Hematopoietic multipotent progenitor cell treated with erythropoietin and hydrocortisone succinate and interleukin-3 and kit ligand, for 4 days (in vitro differentiated cells): ENCODE data around the gene CHSY1.
A peak's percentile ranks its signal among the peaks of the same experiment; 100 is the strongest.
"Not testable (repeated sequence)": the region's sequence is repeated elsewhere in the genome, so short reads cannot be mapped to it uniquely, and the experiment has no call there.

Experiments
- DNase-seq: peaks from one replicate; pipeline ENCODE4 v3.0.0-alpha.2; 2015

Gene CHSY1

DNA sequence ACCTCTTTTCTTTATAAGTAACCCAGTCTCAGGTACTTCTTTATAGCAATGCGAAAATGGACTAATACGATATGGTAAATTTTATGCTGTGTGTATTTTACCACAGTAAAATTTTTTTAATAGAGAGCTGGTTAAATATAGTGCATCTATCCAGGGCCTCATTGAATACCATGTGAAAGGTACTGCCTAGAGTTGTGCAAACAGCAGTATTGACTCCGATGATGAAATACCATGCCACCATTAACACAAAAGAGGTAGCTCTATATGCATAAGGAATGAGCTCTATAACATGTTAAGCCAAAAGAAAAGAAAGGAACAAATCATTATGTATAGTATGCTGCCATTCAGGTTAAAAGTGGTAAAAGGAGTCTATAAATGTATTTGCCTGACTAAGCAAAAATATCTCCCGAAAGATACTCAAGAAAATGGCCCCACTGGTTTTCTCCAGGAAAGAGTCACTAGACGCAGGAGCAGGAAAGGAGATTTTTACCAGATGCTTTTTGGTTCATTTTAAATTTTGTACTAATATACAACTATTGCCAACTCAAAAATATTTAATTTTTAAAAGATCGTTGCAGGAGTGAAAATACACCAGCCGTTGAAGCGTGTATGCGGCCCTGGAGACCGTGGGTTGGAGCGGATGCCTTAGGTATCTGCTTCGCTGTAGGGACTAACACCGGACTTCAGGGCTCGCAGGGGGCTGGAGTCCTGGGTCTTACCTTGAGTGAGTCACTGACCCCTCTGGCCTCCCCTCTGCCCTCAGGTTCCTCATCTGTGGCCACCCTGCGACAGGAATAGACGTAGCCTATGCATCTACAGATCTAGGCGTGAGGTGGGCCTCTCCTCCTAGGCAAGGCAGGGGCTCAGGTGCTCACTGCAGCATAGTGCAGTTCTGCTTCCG, 120.1 kb downstream of the CHSY1 start:
- DNase-seq = no peak

DNA sequence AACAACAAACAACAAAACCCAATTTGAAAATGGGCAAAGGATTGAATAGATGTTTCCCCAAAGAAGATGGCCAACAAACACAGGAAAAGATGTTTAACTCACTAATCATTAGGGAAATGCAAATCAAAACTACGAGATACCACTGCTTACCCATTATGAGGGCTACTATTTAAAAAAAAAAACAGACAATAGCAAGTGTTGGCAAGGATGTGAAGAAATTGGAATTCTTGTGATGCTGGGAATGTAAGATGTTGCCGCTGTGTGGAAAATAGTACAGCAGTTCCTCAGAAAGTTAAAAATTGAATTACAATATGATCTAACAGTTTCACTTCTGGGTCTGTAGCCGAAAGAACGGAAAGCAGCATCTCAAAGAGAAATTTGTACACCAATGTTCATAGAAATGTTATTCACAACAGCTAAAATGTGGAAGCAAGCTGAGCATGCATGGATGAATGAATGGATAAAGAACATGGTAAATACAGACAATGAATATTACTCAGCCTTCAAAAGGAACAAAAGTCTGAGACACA, 121.9 kb downstream of the CHSY1 start:
- DNase-seq = no peak

DNA sequence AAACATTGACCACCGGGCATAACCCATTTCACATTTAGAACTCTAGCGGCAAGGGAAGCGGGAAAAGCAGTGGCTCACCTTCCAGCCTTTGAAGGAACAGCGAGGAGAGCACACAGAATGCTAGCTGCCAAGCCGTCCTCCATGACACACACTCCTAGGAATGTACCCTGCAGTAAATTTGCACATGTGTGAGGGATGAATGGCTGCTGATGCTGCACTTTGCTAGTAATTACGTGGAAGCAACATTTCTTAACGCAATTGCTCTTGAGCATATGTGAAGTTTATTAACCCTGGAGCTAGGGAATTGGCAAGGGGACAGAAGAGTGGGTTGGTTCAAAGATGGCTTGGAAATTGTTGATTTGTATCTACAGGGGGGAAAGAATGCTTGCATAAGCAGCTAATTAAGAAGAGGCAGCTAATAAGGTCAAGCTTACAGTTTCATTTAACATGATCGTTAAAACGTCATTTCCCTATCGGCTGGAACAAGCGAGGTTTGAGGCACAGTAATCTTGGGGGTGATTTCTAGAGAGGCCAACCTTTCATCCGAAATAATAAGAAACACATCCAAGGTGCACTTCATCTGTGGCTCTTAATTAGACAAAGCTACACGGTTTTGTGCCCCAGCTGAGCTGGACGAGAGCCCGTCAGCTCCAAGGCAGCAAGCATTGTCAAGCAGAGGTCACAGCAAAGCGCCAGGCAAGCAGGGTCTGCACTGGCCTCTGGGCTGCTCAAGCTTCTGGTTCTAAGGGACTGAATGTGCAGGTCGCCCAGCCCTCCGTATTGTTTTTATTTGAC, 123.4 kb downstream of the CHSY1 start:
- no peak for DNase-seq

DNA sequence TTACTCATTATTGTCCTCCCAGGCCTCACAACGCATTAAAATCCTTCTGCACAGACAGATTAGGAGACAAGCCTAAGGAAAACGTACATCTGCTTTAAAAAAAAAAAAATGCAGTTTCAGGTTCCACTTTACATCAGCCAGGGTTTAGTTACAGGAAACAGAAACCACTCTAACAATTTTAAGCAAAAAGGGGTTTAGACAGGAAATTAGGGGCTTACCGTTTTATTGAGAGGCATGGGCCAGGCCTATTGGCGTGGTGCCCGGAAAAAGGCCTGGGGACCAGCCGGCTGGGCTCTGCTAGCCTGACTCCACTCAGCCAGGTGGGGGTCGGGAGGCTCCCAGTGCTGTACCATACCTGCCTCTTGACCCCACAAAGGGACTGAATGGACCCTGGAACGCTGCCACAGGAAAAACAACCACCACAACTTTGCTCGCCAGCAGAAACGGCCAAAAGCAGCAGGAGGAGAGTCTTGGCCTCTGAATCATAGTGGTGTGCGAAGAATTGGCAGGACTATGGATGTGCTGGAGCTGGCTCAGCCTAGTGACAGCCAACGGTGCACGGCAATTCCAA, 124.3 kb downstream of the CHSY1 start:
- DNase-seq = peak; percentile 83

DNA sequence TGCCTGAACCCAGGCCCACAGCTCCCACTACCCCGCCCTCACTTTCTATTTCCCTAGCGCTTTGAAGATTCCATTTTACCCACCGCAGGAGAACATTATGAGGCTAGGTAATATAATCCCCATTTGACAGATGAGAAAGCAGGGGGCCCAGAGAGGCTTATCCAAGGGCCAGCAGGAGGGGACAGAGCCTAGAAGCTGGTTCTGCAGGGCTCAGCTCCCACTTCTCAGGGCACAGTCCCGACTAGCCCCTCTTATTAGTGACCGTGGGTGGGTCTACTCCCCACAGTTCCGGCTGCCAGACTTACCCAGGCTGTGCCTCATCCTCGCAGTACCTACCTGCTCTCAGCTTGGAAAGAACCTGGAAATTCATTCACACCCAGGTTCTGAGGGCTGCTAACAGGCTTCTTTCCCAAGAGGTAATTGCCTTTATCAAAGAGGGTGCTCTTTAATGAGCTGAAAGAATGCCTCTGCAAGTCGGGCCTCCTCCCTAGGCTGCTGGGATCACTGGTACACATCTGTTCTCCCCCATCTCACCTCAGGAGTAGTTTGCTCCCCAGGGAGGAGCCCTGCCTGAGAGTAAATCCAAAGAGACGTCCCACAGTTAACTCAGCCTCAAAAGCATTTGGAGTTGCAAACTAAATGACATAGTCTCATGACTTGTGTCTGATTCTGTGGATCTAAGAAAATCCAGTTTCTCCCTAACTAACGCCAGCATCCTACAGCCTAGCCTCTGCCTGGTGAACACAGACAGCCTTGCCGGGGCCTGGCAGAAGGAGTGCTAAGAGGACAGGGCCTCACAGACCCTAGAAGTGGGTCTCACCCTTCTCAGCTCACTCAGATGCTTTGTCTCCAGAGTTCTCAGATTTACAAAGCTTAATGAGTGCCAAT, 125.0 kb downstream of the CHSY1 start:
- no peak for DNase-seq

DNA sequence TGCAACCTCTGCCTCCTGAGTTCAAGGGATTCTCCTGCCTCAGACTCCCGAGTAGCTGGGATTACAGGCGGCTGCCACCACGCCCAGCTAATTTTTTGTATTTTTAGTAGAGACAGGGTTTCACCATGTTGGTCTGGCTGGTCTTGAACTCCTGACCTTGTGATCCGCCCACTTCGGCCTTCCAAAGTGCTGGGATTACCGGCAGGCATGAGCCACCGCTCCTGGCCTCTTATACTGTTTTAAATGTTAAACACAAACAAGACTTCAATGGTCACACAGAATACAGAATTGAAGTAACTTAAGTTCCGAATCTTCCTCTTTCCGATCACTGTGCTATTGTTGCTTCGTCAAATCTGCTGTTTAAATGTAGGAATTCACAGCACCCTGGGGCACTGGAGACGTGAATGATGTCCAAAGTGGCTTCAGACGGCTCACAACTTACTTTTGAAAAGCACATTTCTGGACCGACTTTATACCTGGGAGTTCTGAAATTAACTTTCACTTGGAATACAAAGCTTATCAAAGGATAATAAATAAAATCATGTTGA, 125.9 kb downstream of the CHSY1 start:
- not testable (repeated sequence) for DNase-seq
